HS-5 (cell line): ENCODE results near the gene SCYGR4.

Experiments used
- DNase-seq: peaks from one replicate; pipeline ENCODE4 v3.0.0-alpha.2; 2012; ENCODE audit warnings: low read depth

Gene SCYGR4

DNA sequence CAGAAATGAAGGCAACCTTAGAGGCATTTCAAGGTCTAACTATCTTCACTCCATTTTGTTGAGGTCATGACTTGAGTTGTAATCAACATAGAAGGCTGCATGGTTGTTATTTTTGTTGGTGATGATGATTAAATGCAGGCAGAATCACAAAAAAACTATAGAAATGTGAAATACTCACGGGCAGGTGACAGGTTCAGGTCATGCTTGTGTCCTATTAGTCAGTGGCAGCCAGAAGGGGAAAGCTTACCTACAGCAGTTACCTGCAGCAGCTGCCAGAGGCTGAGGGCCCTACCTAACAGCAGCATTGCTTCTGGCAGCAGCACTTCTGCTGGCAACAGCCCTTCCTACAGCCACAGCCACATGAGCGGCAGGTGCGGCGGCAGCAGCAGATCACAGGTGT, 3.1 kb upstream of the SCYGR4 start:
- DNase-seq: no peak

DNA sequence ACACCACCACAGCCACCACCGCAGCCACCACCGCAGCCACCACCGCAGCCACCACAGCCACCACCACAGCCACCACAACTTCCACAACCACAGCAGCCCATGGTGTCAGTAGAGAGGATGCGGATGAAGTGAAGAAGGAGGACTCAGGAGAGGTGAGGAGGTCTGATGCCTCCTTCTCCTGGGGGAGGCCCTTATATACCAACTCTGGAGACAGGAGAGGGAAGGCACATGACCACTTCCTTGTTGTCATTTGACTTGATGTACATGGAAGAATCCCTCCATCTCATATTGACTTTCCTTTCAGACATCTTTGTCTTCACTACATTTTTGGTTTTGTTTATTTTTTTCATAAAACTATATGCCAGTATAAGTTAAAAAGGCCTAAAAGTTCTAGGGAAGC, 2.6 kb upstream of the SCYGR4 start, which contains the start of gene SCYGR3:
Gene SCYGR3, minus strand, starts transcription at position 101 of the 400 bp plus-strand sequence. Its CDS starts 0 bp downstream, at position 101.
- DNase-seq: no peak

DNA sequence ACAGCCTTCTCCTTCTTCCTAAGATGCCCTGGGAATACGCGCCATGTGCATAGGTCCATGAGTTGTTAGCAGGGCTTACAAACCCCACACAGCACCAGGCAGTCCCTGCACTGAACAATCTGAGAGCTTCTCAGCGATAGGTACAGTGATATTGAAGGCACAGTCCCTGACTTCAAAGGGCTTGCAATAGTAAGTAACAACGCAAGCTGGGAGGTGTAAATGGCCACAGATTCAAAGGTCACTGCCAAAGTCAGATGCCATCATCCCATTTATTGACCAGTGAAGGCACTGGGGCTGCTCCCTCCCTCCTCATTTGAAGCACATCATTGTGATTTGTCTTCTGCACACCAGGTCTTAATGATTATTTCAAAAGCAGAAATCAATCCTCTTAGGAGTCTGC, 2.1 kb upstream of the SCYGR4 start:
- DNase-seq: no peak

DNA sequence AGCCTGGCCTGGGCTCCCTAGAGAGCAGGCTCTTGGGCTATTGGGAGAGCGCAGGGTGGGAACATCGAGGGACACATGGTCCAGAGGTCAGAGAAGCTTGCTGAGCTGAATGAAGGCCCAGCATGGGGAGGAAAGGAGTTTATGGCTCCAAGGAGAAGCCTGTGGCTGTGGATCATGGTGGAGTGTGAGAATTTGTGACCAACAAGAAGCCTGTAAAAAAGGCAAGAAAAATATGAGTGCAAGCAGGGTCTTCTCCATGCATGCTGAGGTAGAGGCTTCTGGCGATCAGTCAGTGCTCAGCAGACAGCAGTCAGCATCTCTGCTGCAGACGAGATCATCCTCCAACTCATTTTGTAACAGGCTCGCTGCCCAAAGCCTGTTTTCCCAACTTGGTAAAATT, 1.4 kb upstream of the SCYGR4 start:
- DNase-seq: no peak

DNA sequence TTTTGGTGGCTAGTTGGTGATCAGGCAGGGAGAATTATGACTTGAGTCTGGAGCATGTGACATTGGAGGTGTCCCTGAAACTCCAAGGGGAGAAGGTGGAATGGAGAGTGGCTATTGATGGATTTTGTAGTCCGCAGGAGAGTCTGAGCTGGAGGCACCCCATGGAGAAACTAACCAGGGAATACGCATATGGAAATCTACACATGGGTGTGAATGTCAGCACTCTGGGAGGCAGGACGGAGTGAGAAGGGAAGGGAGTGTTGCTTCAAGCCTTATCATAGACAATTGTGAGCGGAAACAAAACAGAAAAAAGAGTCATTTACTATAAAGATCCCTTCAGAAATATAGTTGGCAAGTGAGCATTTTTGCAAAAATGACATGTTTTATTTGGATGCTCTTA, 667 bp upstream of the SCYGR4 start:
- no peak for DNase-seq

DNA sequence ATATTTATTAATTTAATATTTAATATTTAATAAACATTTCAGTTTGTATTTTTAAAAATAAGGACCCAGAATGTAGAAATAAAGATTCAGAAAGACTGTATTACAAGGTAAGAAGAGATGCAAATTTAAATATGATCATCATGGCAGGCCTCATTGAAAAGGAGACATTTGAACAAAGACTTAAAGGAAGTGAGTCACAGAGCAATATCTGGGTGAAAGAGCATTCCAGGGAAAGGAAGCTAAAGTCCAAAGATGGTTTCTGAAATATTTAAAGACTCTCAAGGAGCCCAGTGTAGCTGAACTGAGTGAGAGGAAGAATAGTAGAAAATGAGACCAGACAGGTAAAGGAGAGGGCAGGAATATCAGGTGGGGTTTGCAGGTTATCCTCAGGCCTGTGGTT, 5.9 kb downstream of the SCYGR4 start:
- peak; percentile 45 for DNase-seq

DNA sequence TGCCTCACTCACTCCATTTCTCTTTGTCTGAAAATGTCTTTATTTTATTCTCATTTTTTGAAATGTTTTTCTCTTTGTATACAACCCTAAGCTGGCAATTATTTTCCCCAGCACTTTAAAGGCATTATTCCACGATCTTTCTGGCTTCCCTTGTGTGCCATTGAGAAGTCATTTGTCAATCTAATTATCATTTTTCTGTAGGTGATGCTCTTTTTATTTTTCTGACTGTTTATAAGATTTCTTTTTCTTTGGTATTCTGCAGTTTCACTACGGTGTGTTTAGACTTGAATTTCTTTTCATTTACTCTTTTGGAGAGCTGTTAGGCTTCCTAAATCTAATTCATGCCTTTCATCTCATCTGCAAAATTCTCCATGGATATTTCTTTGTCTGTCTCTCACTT, 8.1 kb downstream of the SCYGR4 start:
- no peak for DNase-seq

DNA sequence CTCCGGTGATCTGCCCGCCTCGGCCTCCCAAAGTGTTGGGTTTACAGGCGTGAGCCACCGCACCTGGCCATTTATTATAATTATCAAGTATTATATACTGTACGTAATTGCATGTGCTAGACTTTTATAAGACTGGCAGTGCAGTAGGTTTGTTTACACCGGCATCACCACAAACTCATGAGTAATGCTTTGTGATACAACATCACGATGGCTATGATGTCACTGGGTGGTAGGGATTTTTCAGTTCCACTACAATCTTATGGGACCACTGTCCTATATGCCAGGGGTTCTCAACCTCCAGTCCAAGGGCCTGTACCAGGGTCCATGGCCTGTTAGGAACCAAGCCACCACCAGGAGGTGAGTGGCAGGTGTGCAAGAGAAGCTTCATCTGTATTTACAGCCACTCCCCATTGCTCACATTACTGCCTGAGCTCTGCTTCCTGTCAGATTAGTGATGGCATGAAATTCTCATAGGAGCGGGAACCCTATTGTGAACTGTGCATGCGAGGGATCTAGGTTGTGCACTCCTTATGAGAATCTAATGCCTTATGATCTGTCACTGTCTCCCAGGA, 9.4 kb downstream of the SCYGR4 start:
- DNase-seq: no peak

DNA sequence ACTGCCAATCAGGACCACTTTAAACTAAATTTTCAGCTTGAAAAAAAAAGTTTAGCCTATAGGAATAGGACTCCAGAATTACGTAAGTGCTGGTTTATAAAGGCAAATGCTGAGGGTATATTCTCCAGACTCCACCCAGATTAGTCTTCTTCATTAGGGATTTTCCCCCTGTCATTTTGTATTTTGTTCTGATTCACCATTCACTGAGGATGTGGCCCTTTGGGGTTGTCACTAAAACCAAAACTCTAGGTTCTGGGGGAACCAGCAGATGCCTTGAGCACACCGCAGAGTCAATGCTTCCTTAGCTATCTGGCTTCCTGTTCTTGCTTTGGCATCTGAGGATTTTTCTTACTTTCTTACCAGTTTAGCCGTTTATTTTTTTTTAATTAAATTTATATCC, 10.5 kb downstream of the SCYGR4 start:
- DNase-seq: no peak

DNA sequence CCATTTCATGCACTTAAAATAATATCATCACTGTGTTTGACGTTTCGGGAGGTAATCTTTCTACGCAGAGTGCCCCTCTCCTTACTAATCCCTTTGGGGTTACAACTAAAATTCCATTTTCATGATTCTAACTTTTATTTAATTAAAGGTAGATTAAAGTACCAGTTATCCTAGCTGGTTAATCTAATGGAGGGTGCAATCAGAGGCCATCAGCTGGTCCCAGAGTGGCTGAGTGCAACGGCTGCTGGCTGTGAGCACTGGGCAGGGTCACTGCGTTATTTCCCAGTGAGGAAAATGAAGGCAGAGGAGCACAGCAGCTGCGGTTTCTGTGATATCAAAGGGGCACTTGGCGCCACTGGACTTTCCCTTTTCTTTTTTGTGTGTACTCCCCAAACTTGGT, 12.1 kb downstream of the SCYGR4 start:
- DNase-seq: no peak

DNA sequence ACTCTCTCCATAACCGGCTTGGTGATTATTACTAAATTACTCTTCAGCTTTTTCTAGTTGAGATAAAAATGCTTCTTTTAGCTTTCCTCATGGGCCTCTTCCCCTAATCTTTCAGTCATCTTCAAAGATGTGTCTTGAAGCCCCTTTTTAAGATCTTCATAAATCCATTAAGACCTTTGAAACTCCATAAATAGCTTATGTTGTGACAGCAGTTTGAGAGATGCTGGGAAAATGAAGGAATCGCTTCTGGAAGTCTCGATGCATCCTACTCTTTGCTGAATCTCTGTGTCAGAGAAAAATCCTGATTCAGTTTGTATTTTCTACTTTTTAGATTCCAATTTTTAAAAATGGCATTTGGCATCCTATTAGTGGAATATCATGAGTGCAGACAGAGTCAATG, 13.0 kb downstream of the SCYGR4 start:
- DNase-seq: no peak

DNA sequence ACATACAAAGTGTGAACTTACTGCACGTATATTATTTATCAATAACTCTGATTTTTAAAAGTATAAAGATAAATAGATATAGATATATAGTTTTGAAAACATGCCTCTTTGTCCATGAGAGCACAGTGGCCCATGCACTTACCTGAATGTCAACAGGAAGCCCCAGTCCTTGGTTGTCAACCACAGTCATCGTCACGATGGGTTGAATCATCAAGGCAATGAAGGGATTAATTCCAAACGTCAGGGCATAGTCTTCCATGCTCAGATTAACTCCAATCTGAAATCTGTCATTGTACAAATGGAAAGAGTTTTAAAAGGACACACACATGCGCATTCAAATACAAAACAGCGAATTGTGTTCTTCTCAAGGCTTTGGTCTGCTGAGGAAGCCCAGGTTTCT, 15.5 kb downstream of the SCYGR4 start:
- DNase-seq: no peak

DNA sequence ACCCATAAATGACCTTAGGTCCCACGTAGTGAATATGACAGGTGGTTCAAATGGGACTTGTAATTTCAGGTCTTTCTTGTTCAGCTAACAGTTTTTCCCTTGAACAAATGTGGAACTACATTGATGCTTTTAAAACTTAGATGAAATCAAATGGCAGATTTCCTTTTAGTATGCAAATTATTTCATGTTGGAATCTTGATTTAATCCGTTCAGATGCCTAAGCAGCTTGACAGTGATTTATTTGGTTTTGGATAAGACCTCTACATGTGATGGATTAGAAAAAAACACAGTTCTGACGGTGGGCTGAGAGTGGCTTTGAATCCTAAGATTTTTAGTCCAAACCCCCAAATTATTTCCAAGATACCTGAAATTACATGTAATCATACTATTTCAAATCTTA, 16.9 kb downstream of the SCYGR4 start:
- DNase-seq: no peak

DNA sequence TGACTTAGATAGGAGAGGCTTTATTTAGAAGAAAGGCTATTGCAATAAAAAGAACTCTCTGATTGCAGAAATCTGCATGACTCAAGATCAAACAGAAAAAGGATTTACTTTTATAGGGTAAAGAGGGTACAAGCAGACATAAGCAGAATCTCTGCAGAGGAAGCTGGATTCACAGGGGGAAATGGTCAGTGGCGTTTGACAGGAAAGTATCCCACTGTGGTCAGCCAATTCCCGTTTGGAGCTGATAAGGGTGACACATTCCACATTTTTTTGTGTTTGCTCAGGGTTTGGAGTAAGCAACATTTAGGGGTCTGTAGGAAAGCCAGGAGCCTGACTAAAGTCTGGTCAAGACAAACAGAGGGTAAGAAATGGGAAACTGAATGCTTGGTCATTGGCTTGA, 25.4 kb downstream of the SCYGR4 start:
- DNase-seq: no peak

DNA sequence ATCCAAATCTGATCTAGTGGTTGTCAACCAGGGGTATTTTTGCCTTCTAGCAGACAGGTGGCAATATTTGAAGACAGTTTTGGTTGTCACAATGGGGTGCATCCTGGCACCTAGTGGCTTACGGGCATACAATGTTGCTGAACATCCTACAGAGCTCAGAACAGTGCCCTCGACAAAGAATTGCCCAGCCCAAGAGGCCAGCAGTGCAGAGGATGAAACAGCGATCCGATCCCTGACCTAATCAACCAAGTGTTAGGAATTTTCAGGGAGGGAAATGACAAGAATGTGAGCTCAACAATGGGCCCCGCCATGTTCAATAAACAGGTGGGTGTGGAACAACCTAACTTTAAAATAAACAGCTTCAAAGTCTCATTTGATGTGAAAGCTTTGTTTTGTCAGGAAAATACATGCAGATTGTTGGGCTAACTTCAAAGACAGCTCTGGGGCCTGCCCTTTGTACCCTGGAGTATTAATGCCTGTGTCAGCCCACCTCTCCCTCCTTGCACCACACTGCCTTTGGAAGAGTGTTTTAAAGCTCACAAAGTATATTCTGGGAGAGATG, 26.8 kb downstream of the SCYGR4 start:
- no peak for DNase-seq

DNA sequence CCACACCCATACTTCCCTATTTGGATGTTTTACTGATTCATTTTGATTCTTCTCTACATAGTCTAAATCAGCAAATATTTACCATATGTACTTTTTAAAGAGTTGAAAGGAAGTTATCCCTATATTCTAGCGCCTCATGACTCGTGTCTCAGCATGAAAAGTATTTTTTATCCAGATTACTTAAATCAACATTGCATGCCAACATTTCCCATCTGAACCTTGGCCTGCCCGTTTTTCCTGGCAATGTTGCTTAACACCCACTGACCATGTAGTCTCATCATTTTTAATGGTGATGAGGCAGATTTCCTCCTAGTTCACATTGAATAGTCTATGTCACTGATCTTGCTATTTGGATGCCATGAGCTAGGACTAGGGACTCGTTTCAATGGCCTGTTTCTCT, 36.1 kb downstream of the SCYGR4 start:
- peak; percentile 32 for DNase-seq

DNA sequence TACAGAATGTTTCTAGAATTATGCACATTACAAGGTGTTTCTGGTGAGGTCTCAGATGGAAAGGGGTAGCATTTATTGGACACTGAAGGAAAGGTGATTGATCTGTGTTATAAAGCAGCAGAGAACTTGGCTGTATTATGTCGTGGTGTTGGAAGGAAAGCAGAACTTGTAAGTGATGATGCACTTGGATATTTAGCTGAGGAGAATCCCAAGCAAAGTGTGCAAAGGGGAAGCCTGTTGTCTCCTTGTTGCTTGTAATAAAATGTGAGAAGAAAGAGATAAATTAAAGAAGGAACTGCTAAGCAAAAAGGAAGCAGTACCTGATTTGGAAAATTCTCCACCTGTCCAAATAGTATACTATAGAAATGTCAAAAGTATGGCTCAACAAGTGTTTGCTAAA, 37.1 kb downstream of the SCYGR4 start:
- DNase-seq: no peak

DNA sequence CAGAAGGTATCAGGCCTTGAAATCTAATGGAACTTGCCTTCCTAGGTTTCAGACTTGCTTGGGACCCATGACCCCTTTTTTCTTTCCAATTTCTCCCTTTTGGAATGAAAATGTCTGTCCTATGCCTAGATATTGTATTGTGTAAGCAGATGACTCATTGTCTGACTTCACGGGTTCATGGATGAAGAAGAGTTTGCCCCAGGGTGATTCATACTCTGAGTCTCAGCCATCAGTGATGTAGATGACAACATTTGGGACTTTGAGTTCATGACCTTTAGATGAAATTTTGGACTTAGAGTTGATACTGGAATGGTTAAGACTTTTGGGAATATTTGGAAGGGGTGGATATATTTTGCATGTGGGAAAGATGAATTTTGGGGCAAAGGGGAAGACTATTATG, 38.2 kb downstream of the SCYGR4 start:
- peak; percentile 90 for DNase-seq

DNA sequence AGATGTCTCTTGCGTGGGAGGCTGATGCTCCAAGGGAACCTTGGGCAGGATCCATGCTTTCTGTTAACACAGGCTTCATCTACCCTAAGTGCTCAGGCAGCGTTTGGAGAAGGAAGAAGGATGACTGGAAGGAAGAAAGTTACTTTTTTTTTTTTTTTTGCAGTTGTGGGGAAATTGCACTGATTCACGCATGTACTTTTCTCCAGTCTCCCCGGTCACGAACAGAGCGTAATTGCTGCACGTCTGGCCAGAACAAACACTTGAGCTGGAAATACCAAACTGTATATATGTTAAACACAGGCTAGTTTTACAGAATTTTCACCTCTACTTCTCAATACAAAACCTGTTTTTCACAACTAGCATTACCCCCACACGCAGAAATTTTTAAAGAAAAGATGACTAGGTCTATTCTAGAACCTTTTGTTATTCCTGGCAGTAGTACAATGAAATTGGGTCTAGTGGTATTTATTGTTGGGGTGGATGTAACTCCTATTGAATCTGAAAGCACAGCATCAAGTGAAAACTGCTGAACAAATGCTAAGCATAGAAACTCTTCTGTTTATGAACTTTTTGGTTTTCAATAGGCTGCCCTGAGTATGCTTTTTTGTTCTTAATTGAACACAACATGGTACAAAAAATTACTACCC, 40.0 kb downstream of the SCYGR4 start:
- DNase-seq: no peak

DNA sequence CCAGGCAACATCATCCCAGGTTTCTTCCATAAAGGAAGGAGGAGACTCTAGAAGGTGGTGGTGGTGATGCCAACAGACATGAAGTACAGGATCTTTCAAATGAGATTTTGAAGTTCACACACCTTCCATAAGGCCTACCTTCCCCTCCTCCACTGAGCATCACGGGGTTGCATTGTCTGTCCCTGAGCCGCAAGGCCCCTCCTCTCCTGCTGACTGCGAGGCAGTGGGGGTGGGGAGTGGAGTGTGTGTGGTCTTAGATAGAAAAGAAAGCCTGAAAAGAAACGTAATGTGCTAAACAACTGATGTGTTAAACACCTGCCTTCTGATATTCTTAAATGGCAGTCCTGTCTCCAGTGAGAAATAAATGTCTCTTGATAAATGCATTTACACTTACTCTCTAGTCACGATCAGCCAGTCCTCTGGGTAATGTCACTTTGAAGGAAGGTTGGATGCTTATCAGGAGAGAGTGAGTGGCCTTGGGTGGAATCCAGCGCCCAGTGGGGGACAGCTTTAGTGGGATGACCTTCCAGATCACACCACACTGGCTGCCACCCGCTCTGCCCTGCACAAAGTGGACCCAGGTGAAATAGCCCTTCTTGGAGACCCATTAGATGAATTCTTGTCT, 43.8 kb downstream of the SCYGR4 start:
- DNase-seq: no peak

DNA sequence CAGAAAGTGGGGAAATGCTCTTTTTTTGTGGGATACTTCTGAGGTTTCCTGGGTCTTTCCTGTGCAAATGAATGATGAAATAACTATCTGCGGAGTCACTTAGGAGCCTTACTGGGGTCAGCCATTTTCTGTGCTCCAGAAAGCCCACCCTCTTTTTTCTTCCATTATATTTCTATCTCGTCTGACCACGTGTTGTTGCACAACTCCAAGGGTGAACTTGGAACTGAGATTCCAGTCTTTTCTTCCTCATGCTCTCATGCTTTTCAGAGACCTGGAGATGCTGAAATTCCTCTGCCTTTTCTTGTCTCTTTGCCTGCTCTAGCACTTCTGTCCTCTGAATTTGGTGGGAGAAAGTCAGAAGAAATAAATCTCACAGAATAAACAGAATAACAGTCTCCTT, 44.5 kb downstream of the SCYGR4 start:
- DNase-seq: no peak

DNA sequence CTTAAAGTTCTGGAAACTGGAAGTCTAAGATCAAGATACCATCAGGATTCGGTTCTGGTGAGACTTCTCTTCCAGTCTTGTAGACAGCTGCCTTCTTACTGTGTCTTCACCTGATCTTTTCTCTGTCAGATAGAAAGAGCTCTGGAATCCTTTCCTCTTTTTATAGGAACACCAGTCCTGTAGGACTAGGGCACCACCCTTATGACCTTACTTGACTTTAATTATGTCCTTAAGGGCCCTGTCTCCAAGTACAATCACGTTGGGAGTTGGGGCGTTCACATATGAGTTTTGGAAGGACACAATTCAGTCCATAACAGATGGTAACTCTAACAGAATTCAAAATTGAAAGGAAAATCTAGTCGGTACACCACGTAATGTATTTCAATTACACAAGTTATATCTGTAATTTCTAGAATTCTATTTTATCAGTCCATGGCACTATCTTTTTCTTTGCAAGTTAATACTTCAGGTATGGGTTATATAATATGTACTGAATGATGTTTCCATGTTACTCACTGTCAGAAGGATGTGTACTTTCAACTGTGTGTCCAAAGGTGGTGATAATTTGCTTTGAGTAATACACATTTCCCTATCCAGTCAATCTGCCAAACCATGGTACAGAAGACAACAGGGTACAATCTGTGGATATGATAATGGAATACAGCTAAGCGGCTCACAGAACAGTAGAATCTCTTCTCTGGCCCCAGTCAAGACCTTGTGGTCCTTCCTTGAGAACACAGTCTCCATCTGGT, 48.1 kb downstream of the SCYGR4 start:
- DNase-seq: no peak
